SIG-M5 treated with dmso at 0.1 percent for 504 hours (cell line): Measurements from ENCODE around the gene AK3.
"Not testable (repeated sequence)": the region's sequence is repeated elsewhere in the genome, so short reads cannot be mapped to it uniquely, and the experiment has no call there.

Experiments
- DNase-seq: peaks from one replicate; lab custom pipeline; 2025; ENCODE audit not compliant: unreplicated experiment; lab: John Stamatoyannopoulos, UW

AK3 gene

DNA sequence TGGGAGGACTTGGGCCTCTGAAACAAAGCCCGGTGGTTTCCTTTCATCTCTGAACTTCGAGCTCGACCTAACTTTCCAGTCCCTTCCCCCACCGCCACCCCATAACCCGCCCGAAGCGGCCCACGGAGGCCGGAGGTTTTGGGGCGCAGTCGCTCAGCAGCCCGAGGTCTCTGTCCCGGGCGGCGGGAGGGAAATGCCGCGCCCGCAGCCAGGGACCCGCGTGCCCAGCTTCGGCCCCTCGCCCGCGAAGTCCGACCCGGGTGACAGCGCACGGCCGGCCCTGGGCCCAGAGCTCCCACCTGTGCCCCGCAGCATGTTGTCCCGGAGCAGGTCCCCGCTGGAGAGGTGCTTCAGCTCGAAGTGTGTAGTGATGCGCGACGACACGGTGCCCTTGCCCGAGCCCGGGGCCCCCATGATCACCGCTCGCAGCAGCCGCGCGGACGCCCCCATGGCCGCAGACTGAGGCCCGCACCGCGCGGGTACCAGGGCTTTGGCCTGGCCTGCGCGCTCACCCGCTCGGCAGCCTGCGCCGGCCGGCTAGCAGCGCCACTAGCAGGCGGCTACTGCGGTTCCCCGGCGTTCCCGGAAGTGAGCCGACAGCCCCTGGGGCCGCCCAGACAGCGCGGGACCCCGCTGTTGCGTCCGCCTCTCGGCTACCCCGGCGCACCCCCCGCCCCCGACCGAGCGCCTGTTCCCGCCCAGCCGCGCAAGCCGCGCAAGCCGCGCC is at the start of gene AK3:
AK3 (minus strand) TSS at position 565 of the 727 bp plus-strand sequence; CDS start at position 450, 115 bp downstream.
- DNase-seq, result peak; percentile 67

DNA sequence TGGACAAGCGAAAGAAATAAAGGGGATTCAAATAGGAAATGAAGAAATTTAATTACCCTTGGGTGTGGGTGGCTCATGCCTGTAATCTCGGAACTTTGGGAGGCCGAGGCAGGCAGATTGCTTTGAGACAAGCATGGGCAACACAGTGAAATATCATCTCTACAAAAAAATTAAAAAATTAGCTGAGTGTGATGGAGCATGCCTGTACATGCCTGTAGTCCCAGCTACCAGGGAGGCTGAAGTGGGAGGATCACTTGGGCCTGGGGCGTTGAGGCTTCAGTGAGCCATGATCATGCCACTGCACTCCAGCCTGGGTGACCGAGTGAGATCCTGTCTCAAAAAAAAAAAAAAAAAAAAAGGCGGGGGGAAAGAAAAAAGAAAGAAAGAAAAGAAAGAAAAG is 47.7 kb upstream of the AK3 start:
- no peak for DNase-seq

DNA sequence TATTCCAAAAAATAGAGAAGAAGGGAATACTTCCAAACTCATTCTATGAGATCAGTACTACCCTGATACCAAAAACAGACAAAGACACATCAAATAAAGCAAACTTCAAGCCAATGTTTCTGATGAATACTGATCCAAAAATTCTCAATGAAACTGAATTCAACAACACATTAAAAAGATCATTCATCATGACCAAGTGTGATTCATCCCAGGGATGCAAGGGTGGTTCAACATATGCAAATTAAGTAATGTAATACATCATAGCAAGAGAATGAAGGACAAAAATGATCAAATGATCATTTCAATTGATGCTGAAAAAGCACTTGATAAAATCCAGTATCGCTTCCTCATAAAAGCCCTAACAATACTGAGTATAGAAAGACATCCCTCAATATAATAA is 46.9 kb upstream of the AK3 start:
- no peak for DNase-seq

DNA sequence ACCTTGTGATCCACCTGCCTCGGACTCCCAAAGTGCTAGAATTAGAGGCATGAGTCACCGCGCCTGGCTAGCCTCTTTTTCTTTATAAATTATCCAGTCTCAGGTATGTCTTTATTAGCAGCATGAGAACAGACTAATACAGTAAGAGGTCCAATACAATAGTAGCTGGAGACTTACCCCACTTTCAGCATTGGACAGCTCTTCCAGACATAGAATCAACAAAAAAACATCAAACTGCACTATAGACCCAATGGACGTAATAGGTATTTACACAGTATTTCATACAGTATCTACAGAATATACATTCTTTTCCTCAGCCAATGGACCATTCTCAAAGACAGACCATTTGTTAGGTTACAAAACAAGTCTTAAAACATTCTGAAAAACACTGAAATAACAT is 45.6 kb upstream of the AK3 start:
- no peak for DNase-seq

DNA sequence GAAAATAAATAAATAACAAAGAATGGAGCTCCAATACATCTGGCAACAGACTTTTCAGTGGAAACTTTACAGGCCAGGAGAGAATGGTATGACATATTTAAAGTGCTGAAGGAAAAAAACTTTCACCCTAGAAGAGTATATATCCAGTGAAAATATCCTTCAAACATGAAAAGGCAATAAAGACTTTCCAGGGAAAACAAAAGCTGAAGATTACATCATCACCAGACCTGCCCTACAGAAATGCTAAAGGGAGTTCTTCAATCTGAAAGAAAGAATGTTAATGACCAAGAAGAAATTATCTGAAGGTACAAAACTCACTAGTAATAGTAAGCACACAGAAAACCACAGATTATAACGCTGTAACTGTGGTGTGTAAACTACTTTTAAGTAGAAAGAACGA is 43.4 kb upstream of the AK3 start:
- DNase-seq, result no peak

DNA sequence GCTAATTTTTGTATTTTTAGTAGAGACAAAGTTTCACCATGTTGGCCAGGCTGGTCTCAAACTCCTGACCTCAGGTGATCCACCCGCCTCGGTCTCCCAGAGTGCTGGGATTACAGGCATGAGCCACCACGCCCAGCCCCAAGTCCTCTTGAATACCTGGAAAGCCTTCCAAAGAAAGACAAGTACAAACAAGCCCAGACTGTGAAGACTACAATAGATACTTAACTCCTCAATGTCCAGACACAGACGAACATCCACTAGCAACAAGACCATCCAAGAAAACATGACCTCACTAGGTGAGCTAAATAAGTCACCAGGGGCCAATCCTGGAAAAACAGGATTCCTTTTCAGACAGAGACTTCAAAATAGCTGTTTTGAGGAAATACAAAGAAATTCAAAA is 42.2 kb upstream of the AK3 start:
- not testable (repeated sequence) for DNase-seq

DNA sequence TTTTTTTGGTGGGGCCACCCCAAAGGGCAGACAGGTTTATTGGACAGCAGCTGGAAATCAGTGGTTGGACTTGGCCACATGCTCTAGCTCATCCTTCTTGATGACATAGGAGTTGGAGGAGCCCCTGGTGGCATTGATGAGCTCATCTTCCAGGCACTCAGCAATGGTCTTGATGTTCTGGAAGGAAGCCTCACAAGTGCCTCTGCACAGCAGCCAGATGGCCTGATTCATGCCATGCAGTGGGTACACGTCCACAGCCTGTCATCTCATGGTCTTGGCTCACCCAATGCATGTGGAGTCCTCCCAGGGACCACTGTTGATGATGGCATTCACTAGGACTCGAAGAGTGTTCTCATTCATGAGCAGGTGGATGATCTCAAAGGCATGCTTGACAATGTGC is 40.4 kb upstream of the AK3 start:
- no peak for DNase-seq

DNA sequence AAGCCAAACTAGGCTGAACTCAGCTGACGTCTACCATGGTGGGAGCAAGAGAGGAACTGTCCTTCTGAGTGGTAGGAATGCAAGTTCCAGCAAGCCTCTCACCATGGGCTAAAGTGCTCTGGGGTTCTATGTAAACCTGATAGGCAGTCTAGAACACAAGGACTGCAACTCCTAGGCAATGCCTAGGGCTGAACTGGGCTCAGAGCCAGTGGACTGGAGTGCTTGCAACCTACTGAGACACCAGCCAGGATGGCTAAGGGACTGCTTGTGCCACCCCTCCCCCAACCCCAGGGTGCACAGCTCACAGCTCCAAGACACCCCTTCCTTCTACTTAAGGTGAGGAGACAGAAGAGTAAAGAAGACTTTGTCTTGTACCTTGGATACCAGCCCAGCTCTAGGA is 39.6 kb upstream of the AK3 start:
- no peak for DNase-seq

DNA sequence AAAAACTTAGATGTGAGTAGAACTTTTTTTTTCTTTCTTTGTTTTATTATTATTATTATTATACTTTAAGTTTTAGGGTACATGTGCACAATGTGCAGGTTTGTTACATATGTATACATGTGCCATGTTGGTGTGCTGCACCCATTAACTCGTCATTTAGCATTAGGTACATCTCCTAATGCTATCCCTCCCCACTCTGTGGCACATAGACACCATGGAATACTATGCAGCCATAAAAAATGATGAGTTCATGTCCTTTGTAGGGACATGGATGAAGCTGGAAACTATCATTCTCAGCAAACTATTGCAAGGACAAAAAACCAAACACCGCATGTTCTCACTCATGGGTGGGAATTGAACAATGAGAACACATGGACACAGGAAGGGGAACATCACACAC is 34.0 kb upstream of the AK3 start:
- not testable (repeated sequence) for DNase-seq

DNA sequence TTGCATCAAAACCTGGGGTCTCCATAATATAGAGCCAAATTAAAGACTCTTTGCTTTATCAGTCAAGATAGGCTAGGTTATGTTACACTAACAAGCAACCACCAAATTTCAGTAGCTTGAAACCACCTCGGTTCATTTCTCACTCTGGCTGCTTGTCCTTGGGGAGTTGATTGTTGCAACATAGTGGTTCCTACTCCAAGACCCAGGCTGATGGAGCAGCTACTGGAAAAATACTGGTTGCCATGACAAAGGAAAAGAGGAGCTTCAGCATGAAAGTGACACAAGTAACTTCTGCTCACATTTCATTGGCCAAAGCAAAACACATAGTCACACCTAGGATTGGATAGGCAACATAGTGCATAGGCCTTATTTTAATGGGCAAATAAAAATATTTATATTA is 33.2 kb upstream of the AK3 start:
- no peak for DNase-seq

DNA sequence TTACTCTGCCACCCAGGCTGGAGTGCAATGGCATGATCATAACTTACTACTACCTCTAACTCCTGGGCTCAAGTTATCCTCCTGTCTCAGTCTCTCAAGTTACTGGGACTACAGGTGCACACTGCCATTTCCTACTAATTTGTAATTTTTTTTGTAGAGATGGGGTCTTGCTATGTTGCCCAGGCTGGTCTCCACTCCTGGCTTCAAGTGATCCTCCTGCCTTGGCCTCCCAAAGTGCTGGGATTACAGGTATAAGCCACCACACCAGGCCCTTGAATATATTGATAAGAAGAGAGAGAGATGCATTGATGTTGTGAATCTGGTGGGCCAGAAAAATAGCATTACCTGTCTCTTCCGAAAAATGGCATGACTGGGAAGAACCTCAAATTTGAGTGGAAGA is 30.8 kb upstream of the AK3 start:
- DNase-seq, result no peak

DNA sequence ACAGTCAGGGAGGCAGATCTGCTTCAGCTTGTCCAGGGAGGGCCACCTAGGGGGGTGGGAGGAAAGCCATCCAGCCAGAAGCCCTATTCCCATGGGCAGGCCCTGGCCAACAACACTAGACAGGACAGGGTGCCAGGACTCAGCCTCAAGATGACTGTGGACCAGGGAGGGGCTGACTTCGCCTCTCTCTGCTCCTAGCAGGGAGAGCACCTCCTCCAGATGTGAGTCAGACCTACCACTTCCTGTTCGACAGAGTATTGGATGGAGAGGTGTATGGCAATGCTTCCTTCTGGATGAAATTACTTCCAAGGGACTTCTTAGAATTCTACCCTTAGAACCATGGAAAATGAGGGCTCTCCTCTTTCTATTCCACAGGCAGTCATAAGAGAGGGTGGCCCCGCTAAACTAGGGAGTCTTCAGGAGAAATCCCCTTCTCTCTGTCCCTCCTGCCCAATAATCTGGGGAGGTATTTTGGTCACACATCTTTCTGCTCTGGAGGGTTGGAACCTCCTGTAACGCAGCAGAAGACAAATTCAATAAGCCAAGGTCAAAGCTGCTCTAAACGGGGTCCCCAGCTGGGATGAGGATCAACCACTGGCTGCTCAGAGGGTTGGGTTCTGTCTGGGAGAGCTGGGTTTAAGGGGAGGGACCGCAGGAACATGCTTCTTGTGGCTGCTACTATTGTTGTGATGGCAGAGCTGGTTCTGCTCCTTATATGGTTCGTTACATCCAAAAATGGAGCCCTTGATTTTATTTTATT is 28.5 kb upstream of the AK3 start:
- peak; percentile 5 for DNase-seq

DNA sequence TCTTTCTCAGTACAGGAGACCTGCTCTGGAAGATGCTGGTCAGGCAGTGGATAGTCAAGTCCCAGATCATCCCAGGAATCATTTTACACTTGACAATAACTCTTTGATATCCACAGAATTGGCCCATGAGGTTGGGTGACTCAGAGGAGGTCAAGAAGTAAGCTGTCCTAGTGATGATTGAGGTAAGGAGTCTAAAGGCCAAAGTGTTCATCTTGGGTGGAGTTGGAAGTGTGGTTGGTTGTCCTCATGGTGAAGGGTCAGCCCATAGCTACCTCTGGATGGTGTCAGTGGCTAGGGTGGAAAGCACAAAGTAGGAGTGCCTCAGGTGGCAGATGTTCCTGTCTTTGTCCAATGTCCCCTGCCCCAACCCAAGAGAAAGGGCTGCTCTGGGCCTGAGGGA is 27.7 kb upstream of the AK3 start:
- DNase-seq, result no peak

DNA sequence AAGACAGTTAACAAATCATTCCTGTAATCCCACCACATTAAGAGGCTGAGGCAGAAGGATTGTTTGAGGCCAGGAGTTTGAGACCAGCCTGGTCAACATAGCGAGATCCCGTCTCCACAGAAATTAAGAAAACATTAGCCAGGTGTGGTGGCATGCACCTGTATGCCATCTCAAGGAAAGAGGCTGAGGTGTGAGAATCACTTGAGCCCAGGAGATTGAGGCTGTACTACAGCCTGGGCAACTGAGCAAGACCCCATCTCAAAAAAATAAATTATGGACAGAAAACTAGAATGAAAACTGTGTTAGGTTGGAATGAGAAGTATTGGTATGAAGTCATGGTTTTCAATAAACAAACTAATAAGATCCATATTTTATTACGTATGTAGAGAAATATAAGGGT is 23.0 kb upstream of the AK3 start:
- DNase-seq, result no peak

DNA sequence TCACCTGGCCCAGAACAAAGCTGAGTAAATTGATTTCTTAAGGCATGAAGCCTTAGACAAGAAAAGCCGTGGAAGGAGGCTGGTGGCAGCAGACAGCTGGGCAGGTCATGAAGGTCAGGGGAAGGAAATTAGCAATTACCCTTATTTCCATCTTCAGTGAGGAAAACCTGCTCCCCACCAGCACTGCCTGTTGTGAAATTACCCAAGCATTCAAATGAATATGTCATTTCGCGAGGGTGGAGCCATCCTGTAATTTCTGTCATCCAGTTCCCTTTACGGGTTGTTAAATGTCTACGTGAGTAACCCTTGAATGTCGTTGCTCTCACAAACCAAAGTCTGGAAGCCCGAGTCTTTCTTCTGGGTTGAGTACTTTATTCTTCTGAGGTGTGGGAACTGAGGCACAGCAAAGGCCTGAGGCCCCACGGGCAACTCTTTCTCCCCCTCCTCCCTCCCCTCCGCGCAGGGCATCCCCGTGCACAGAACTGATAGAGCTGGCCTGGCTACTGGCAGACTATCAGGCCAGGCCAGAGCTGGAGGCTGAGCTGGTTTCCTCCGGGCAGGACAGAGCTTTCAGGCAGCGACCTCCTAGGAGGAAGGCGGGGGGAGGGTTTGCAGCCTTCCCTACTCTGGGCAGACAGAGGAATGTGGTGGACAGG is 22.0 kb upstream of the AK3 start:
- DNase-seq, result peak; percentile 85

DNA sequence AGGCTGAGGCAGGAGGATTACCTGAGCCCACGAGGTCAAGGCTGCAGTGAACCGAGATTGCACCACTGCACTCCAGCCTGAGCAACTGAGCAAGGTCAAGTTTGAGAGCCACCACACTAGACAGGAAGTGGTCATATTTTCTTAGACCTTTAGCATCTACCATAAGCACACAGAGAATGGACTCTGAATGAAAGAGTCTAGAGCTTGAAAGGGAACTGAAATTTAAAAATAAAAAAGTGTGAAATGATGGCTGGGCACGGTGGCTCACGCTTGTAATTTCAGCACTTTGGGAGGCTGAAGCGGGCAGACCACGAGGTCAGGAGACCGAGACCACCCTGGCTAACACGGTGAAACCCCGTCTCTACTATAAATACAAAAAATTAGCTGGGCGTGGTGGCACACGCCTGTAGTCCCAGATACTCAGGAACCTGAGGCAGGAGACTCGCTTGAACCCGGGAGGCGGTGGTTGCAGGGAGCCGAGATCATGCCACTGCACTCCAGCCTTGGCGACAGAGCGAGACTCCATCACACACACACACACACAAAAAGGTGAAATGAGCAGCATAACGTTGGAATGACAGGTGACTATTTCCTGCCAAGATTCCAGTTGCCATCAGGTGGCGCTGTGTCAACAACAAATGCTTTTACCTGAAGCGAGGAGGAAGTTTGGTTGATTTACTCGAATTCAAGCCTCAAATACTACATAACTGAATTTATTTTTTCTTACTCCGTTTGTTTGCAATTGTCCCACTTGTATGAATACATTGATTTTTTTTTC is 21.3 kb upstream of the AK3 start:
- peak; percentile 70 for DNase-seq

DNA sequence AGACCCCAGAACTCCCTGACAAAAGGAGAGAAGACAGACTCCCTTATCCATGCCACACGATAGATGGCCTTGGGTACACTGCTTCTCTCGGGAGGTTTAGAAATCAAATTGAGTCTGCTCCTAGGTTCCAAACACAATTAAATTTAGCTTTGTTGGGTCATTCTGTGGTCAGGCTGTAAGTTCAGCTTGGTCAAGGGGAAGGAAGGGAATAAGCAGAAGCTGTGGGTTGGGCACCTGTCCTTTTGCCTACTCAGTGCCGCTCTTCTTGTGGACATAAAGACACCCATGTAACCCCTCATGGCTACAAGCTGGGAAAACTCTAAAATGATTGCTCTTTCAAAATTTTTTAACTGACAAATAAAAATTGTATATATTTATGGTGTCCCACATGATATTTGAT is 19.1 kb upstream of the AK3 start:
- DNase-seq, result peak; percentile 71

DNA sequence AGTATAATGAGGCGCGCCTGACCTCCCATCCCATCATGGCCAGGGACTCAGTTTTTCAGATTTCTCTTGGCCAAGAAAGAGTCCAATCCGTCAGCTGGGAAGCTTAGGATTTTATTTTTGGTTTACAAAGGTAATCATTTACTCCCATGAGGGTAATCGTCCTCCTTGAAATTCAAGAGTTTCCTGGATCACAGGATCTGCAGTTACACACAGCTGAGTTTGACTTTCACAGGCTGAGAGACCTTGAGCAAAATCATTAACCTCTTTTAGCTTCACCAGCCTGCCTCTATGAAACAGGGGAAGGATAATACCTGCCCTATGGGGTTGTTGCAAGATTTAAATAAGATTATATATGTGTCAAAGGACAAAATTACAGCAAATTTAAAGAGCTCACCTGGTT is 15.4 kb upstream of the AK3 start:
- DNase-seq, result no peak

DNA sequence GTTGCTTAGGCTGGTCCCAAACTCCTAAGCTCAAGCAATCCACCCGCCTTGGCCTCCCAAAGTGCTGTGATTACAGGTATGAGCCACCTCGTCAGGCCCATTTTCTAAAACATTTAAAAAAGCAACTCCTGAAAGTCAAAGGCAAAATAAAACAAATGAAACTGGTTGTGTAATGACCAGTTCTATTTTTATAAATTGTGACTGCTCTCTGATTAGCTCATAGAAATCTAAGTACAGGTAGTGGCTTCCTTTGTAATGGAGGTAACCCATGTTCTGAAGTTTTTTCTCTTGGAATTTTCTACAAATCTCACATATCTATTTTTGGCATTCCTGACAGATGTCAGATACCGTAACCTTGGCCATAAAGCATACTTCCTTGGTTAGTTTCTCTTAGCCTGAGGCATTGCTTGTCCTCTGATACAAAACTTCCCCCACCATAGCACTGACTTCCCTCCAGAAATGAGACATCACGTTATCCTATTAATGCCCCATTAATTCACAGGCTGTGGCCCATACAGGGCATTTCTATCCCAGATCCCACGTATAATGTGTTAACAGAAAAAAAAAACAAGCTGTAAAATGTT is 14.1 kb upstream of the AK3 start:
- DNase-seq, result no peak

DNA sequence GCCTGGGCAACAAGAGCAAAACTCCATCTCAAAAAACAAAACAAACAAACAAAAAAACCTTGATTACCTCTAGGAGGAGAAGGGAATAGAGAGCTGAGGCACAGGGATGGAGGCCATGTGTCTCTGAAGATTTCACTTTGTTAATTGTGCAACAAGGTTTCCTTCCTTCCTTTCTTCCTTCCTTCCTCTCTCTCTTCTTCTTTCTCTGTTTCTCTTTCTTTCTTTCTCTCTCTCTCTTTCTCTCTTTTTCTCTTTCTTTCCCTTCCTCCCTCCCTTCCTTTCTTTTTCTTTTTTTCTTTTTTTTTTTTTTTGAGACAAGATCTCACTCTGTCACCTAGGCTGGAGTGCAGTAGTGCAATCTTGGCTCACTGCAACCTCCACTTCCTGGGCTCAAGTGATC is 13.5 kb upstream of the AK3 start:
- not testable (repeated sequence) for DNase-seq
